ENCODE results near the gene PDLIM5.

Gene PDLIM5

DNA sequence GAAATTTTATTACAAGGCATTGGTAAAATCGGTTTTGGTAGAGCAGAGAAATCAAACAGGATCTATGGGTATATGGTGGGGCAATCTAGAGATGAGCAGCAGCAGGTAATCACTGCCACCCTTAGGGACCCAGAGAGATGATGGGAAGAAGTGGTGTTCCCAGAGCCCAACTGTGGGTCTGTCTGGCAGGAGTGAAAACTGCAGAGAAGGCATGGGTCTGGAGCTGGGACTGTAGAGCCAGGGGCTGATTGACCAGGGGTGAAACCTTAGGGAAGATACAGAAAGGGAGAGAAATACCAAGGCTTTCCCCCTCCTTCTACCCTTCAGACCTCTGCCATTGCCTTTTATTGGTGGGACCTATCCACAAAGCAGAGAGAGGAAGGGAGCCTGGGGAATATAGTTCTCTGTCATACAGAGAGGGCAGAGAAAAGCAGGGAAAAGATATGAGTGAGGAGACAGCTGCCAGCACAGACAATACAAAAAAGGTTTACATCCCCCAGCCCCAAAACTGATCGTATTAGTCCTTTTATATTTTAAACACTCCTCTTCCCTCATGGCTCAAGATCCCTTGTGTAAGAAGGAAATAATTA lies 28.7 kb downstream of the PDLIM5 start (continued):
- TF ChIP-seq, protein P1, sequence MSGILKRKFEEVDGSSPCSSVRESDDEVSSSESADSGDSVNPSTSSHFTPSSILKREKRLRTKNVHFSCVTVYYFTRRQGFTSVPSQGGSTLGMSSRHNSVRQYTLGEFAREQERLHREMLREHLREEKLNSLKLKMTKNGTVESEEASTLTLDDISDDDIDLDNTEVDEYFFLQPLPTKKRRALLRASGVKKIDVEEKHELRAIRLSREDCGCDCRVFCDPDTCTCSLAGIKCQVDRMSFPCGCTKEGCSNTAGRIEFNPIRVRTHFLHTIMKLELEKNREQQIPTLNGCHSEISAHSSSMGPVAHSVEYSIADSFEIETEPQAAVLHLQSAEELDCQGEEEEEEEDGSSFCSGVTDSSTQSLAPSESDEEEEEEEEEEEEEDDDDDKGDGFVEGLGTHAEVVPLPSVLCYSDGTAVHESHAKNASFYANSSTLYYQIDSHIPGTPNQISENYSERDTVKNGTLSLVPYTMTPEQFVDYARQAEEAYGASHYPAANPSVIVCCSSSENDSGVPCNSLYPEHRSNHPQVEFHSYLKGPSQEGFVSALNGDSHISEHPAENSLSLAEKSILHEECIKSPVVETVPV (CRISPR knock-in tag; IDR thresholded peaks at IDR 0.05) = no peak
- no peak for TF ChIP-seq ZC3H10 (CRISPR knock-in tag; IDR thresholded peaks at IDR 0.05)
- no peak for TF ChIP-seq TCF4 (CRISPR knock-in tag; IDR thresholded peaks at IDR 0.05; ENCODE audit: borderline replicate concordance)
- TF ChIP-seq PPARA (CRISPR knock-in tag; IDR thresholded peaks at IDR 0.05; ENCODE audit: borderline replicate concordance) = no peak
- TF ChIP-seq, protein P2, sequence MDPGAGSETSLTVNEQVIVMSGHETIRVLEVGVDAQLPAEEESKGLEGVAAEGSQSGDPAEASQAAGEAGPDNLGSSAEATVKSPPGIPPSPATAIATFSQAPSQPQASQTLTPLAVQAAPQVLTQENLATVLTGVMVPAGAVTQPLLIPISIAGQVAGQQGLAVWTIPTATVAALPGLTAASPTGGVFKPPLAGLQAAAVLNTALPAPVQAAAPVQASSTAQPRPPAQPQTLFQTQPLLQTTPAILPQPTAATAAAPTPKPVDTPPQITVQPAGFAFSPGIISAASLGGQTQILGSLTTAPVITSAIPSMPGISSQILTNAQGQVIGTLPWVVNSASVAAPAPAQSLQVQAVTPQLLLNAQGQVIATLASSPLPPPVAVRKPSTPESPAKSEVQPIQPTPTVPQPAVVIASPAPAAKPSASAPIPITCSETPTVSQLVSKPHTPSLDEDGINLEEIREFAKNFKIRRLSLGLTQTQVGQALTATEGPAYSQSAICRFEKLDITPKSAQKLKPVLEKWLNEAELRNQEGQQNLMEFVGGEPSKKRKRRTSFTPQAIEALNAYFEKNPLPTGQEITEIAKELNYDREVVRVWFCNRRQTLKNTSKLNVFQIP (CRISPR knock-in tag; IDR thresholded peaks at IDR 0.05; ENCODE audit: borderline replicate concordance, low read depth) = no peak
- TF ChIP-seq, protein P3, sequence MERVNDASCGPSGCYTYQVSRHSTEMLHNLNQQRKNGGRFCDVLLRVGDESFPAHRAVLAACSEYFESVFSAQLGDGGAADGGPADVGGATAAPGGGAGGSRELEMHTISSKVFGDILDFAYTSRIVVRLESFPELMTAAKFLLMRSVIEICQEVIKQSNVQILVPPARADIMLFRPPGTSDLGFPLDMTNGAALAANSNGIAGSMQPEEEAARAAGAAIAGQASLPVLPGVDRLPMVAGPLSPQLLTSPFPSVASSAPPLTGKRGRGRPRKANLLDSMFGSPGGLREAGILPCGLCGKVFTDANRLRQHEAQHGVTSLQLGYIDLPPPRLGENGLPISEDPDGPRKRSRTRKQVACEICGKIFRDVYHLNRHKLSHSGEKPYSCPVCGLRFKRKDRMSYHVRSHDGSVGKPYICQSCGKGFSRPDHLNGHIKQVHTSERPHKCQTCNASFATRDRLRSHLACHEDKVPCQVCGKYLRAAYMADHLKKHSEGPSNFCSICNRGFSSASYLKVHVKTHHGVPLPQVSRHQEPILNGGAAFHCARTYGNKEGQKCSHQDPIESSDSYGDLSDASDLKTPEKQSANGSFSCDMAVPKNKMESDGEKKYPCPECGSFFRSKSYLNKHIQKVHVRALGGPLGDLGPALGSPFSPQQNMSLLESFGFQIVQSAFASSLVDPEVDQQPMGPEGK (CRISPR knock-in tag; IDR thresholded peaks at IDR 0.05; ENCODE audit: borderline replicate concordance) = no peak
- no peak for TF ChIP-seq ZNF8 (CRISPR knock-in tag; IDR thresholded peaks at IDR 0.05)
- no peak for TF ChIP-seq CSDC2 (CRISPR knock-in tag; IDR thresholded peaks at IDR 0.05)
- TF ChIP-seq GLIS3 (CRISPR knock-in tag; IDR thresholded peaks at IDR 0.05) = no peak

DNA sequence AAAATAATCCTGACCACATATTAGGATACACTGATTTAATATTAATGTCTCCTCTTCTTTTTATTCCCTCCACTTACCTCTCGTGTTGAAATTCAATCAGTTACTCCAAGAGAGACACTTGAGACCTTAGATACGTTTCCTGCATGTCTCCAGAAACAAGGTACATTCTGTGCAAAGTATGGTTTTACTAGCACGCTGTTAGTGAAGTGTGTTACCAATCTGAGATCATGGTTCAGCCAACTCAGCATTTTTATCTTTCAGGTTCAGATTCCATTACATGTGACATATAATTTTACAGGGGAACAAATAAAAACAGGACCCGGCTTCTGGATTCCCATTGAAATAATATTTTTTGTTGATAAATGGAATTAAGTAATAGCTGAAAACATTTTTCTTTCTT lies 32.2 kb downstream of the PDLIM5 start:
- TF ChIP-seq ESRRG (CRISPR knock-in tag; IDR thresholded peaks at IDR 0.05) (no peak), RARB (CRISPR knock-in tag; IDR thresholded peaks at IDR 0.05) (no peak), CSDC2 (CRISPR knock-in tag; IDR thresholded peaks at IDR 0.05) (no peak), BACH2 (CRISPR knock-in tag; IDR thresholded peaks at IDR 0.05; ENCODE audit: borderline replicate concordance) (no peak), ZNF8 (CRISPR knock-in tag; IDR thresholded peaks at IDR 0.05) (no peak), ZNF70 (CRISPR knock-in tag; IDR thresholded peaks at IDR 0.05) (no peak), ZC3H10 (CRISPR knock-in tag; IDR thresholded peaks at IDR 0.05) (no peak), TOX (CRISPR knock-in tag; IDR thresholded peaks at IDR 0.05; ENCODE audit: borderline replicate concordance) (no peak), GLIS3 (CRISPR knock-in tag; IDR thresholded peaks at IDR 0.05) (no peak), ZFP30 (CRISPR knock-in tag; IDR thresholded peaks at IDR 0.05) (no peak), ZFP3 (CRISPR knock-in tag; IDR thresholded peaks at IDR 0.05) (no peak), OSR1 (CRISPR knock-in tag; IDR thresholded peaks at IDR 0.05) (no peak), SNAI2 (CRISPR knock-in tag; IDR thresholded peaks at IDR 0.05) (no peak), PPARA (CRISPR knock-in tag; IDR thresholded peaks at IDR 0.05; ENCODE audit: borderline replicate concordance) (no peak)
- TF ChIP-seq, protein P2 (CRISPR knock-in tag; IDR thresholded peaks at IDR 0.05; ENCODE audit: borderline replicate concordance, low read depth) = no peak
- TF ChIP-seq, protein P4, sequence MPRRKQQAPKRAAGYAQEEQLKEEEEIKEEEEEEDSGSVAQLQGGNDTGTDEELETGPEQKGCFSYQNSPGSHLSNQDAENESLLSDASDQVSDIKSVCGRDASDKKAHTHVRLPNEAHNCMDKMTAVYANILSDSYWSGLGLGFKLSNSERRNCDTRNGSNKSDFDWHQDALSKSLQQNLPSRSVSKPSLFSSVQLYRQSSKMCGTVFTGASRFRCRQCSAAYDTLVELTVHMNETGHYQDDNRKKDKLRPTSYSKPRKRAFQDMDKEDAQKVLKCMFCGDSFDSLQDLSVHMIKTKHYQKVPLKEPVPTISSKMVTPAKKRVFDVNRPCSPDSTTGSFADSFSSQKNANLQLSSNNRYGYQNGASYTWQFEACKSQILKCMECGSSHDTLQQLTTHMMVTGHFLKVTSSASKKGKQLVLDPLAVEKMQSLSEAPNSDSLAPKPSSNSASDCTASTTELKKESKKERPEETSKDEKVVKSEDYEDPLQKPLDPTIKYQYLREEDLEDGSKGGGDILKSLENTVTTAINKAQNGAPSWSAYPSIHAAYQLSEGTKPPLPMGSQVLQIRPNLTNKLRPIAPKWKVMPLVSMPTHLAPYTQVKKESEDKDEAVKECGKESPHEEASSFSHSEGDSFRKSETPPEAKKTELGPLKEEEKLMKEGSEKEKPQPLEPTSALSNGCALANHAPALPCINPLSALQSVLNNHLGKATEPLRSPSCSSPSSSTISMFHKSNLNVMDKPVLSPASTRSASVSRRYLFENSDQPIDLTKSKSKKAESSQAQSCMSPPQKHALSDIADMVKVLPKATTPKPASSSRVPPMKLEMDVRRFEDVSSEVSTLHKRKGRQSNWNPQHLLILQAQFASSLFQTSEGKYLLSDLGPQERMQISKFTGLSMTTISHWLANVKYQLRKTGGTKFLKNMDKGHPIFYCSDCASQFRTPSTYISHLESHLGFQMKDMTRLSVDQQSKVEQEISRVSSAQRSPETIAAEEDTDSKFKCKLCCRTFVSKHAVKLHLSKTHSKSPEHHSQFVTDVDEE (CRISPR knock-in tag; IDR thresholded peaks at IDR 0.05) = no peak
- TF ChIP-seq, protein P5, sequence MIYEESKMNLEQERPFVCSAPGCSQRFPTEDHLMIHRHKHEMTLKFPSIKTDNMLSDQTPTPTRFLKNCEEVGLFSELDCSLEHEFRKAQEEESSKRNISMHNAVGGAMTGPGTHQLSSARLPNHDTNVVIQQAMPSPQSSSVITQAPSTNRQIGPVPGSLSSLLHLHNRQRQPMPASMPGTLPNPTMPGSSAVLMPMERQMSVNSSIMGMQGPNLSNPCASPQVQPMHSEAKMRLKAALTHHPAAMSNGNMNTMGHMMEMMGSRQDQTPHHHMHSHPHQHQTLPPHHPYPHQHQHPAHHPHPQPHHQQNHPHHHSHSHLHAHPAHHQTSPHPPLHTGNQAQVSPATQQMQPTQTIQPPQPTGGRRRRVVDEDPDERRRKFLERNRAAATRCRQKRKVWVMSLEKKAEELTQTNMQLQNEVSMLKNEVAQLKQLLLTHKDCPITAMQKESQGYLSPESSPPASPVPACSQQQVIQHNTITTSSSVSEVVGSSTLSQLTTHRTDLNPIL (CRISPR knock-in tag; IDR thresholded peaks at IDR 0.05; ENCODE audit: low read depth) = no peak
- TF ChIP-seq, protein P3 (CRISPR knock-in tag; IDR thresholded peaks at IDR 0.05; ENCODE audit: borderline replicate concordance) = no peak
- TF ChIP-seq, protein P1 (CRISPR knock-in tag; IDR thresholded peaks at IDR 0.05) = no peak
- ATAC-seq = no peak

All from SK-N-SH treated with all-trans-retinoic acid at 6 μM for 48 hours (cell line).